ENCODE results near the gene LPCAT3.

DNA sequence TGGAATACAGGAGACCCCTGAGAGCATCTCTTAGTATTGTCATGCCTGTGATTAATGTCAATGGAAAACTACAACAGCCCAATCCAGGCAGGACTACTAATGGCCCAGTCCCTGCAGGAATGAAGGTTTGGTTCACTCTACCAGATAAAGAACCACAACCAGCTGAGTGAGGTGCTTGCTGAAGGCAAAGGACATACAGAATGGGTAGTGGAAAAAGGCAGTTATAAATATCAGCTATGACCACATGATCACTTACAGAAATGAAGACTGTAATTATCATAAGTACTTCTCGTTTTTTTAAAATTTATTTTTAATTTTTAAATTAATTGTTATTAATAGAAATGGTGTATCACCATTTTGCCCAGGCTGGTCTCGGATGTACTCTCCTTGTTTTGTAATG is 17.2 kb upstream of the LPCAT3 start:
- TF ChIP-seq, protein P1, sequence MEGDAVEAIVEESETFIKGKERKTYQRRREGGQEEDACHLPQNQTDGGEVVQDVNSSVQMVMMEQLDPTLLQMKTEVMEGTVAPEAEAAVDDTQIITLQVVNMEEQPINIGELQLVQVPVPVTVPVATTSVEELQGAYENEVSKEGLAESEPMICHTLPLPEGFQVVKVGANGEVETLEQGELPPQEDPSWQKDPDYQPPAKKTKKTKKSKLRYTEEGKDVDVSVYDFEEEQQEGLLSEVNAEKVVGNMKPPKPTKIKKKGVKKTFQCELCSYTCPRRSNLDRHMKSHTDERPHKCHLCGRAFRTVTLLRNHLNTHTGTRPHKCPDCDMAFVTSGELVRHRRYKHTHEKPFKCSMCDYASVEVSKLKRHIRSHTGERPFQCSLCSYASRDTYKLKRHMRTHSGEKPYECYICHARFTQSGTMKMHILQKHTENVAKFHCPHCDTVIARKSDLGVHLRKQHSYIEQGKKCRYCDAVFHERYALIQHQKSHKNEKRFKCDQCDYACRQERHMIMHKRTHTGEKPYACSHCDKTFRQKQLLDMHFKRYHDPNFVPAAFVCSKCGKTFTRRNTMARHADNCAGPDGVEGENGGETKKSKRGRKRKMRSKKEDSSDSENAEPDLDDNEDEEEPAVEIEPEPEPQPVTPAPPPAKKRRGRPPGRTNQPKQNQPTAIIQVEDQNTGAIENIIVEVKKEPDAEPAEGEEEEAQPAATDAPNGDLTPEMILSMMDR (IDR thresholded peaks at IDR 0.05; ENCODE audit: low read depth, low read length, missing input control) = no peak
- TF ChIP-seq, protein P2, sequence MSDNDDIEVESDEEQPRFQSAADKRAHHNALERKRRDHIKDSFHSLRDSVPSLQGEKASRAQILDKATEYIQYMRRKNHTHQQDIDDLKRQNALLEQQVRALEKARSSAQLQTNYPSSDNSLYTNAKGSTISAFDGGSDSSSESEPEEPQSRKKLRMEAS (IDR thresholded peaks at IDR 0.05) = no peak
- TF ChIP-seq RAD21 (IDR thresholded peaks at IDR 0.05) (no peak), YY1 (IDR thresholded peaks at IDR 0.05) (no peak), GABPA (IDR thresholded peaks at IDR 0.05 in 1 of 2, conservative IDR thresholded peaks at IDR 0.05 in 1 of 2) (no peak), JUND (IDR thresholded peaks at IDR 0.05) (no peak)
- TF ChIP-seq, protein P3, sequence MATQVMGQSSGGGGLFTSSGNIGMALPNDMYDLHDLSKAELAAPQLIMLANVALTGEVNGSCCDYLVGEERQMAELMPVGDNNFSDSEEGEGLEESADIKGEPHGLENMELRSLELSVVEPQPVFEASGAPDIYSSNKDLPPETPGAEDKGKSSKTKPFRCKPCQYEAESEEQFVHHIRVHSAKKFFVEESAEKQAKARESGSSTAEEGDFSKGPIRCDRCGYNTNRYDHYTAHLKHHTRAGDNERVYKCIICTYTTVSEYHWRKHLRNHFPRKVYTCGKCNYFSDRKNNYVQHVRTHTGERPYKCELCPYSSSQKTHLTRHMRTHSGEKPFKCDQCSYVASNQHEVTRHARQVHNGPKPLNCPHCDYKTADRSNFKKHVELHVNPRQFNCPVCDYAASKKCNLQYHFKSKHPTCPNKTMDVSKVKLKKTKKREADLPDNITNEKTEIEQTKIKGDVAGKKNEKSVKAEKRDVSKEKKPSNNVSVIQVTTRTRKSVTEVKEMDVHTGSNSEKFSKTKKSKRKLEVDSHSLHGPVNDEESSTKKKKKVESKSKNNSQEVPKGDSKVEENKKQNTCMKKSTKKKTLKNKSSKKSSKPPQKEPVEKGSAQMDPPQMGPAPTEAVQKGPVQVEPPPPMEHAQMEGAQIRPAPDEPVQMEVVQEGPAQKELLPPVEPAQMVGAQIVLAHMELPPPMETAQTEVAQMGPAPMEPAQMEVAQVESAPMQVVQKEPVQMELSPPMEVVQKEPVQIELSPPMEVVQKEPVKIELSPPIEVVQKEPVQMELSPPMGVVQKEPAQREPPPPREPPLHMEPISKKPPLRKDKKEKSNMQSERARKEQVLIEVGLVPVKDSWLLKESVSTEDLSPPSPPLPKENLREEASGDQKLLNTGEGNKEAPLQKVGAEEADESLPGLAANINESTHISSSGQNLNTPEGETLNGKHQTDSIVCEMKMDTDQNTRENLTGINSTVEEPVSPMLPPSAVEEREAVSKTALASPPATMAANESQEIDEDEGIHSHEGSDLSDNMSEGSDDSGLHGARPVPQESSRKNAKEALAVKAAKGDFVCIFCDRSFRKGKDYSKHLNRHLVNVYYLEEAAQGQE (IDR thresholded peaks at IDR 0.05) = no peak

Data from liver (tissue), 3 donors.